Fibroblast of the conjunctiva (primary cell): ENCODE results near the gene PDIA6.
"Not testable (repeated sequence)": the region's sequence is repeated elsewhere in the genome, so short reads cannot be mapped to it uniquely, and the experiment has no call there.

ENCODE experiments used
- DNase-seq: peaks from one replicate; pipeline ENCODE4 v3.0.0-alpha.2; 2010; ENCODE audit warnings: low read depth

Gene PDIA6

DNA sequence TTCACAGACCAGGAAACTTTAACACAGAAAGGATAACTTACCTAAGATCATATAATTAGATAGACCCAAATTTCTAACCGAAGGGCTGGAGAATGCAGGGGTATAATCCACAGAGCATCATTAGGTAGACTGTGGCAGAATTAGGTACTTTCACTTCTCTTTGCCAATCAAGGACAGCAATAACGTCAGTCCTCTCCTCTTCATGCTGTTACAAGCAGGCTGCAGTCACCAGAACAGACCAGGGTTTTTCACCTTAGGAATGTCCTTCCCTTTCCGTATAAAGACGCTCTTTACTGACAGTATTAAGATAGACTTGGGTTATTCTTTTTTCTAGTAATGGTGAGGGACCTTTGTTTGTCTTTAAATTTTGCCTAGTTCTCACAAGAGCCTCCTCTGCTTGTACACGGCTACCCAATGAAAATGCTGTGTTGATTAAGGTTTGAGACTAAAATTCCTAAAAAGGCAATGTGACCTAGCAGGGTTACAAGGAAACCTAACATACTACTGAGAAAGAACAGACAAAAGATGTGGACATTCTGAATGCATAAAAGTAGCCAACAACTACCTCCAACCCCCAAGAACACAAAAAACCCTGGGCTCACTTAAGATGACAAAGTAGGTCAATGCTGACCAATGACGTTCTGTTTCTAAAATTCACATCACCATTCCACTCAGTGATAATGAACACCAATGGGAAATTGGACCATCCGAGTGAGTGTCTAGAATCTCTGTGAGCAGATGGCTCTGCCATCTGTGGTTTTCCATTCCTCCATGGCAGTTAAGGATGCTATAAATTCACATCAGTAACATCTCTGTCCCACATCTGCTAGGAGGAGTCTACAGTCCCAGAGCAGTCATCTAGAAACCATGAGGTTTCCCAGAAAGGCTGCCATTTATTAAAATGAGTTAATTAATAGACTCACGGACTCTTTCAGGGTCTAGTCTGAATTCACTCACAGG is 2.1 kb downstream of the PDIA6 start:
- DNase-seq, result no peak

DNA sequence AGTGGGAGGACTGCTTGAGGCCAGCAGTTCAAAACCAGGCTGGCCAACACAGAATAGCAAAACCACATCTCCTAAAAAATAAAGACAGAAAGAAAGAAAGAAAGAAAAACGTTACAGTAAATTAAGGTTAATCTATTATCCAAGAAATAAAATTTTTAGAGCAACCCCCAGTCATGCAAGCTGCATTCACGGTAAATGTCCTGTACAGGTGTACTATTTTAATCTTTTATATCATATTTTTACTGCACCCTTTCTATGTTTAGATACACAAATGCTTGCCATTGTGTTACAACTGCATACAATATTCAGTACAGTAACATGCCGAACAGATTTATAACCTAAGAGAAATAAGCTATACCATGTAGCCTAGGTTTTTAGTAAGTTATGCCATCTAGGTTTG is 6.0 kb downstream of the PDIA6 start:
- no peak for DNase-seq

DNA sequence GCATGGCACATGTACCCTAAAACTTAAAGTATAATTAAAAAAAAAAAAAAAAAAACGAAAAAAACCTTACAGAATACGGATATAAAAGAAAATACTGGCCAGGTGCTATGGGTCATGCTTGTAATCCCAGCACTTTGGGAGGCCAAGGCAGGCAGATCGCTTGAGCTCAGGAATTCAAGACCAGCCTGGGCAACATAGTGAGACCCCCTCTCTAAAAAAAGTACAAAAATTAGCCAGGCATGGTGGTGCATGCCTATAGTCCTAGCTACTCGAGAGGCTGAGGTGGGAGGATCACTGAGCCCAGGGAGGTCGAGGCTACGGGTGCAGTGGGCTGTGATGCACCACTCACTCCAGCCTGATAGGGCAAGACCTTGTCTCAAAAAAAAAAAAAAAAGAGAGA is 6.6 kb downstream of the PDIA6 start:
- DNase-seq, result not testable (repeated sequence)

GRCh38 chr2:10802657-10803056 is 9.9 kb downstream of the PDIA6 start:
- no peak for DNase-seq

DNA sequence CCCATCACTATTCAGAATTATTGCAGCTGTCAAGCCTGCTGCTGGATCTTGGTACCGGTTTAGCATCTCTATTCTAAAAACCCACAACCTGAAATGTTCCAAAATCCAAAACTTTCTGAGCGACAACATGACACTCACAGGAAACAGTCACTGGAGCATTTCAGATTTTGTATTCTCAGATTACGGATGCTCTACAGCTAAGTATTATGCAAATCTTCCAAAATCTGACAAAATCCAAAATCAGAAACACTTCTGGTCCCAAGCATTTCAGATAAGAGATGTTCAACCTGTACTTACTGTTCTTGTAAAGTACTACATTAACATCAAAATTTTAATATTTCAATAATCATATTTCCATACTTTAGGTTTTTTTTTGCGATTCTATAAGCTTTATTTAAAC is 12.4 kb downstream of the PDIA6 start:
- no peak for DNase-seq

DNA sequence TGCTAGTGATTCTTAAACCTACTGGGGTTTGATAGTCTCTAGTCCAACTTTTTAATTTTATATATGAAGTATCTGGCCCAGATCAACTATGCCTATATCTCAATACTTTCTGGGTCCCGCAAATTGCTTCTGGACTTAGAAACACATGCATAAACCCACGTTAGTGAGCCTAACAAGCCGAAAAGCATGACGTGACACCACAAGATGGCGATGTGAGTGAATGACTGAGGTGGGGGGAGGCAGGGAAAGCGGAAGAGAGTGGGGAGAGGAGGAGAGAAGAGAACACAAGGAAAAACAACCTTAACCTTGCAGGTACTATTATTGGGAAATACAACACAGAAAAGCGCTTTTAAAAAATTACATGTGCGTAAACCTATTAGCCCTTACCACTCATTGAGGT is 13.8 kb downstream of the PDIA6 start:
- DNase-seq, result no peak

DNA sequence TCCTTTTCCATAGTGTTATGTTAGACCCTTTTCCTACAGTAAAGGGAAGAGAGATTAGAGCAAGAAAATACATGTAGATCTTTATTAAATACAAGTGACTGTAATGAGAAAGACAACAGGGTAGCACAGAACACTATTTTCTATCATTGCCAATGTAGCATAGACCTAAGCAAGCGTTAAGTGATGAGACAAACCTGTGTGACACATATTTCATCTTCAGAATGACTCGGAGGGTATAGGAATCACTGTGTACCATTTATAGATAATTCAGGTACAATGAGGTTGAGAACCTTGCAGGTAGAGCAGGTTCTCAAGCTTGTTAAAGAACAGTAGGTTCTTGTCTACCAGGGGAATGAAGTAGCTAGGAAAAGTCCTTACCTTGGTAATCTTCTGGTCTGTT is 15.9 kb downstream of the PDIA6 start:
- no peak for DNase-seq

DNA sequence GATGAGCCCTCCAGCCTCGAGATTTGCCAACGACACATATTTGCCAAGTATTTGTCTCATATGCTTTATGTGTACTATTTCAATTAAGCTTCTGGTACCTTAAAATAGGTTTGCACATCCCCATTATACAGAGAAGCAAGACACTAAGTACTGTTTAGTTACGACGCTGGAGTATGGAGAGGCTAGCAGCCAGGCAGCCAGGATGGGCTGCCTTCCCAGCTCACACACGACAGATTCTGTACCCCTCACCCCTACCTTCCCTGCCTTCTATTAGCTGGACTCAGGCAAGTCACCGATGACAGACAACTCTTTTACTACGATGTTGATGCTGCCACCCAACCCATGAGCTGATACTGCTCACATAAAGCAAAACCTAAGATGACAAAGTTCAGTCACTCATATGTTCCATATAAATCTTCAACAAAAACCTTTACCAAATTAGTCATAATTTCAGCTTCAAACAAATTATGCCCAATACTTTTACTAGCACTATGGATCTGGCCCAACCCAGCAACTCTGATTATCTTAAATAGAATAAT is 17.0 kb downstream of the PDIA6 start:
- DNase-seq, result no peak

DNA sequence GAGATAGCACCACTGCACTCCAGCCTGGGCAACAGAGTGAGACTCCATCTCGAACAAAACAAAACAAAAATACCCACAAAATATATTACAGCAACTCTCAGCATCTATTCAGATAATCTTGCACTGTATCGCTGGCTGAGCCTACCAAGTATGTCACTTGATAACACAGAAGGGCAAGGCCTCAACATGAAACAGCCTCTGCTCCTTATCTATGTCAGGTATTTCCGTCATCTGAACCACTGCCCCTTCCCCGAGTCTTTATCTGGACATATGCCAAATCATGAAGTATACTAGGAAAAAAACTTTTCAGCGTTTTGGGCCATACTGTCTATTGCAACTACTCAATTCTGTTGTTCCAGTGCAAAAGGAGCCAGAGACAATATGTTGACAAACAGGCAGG is 17.7 kb downstream of the PDIA6 start:
- no peak for DNase-seq

GRCh38 chr2:10793816-10794215 is 18.8 kb downstream of the PDIA6 start:
- DNase-seq, result no peak

DNA sequence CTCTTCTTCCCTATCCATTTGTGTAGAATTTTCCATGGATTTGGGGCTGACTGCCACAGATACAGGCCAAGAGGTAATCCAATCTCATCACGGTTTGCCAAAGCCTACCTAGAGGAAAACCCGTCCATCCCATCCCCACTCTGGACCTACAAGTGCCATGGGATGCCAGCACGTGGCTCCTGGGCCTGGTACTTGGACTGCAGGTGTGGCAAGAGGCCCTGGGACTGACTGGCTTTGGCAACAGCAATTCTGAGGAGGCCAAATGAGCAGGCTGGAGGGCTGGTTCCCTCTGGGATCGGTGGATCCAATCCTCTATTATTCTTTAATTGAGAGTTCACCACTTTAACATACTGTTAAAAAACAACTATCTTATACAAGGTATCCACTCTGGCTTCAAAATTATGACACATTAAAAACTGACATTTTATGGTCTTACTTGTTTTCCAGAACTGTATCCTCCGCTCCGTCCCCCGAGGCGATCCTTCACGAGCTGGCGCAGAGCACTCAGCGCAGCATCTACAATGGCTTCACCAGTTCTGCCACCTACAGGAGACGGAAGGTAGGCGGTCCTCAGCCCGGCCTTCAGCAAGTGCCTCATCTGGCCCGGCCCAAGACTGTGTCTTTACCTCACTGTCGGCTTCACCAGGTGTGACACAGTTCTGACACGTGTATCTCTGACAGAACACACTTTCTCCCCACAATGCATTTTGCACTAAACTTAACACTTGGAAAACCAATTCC is 19.8 kb downstream of the PDIA6 start:
- DNase-seq, result no peak

- no peak for DNase-seq
Observed at GRCh38 chr2:10792001-10792634, 20.5 kb downstream of the PDIA6 start.

GRCh38 chr2:10790228-10790973 is 22.2 kb downstream of the PDIA6 start:
- DNase-seq, result no peak

DNA sequence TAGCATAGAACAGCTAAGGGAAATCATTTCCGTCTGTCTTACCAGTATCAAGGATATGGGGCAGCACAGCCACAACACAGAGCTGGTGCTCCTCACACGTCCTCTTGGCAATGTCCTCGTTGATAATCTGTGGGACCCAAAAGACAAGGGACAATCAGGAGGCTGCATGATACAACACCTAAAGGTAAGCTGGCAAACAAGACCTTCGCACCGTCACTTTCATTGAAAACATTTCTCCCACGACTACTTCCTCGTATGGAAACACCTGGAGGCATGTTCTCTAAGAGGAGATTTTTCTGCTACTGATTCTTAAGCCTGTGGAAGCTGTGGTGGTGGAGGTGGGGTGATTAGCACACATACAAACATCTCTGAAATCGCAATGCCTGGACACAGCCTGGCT is 23.7 kb downstream of the PDIA6 start:
- DNase-seq, result no peak

- no peak for DNase-seq
Observed at GRCh38 chr2:10787176-10787968, 25.2 kb downstream of the PDIA6 start.

DNA sequence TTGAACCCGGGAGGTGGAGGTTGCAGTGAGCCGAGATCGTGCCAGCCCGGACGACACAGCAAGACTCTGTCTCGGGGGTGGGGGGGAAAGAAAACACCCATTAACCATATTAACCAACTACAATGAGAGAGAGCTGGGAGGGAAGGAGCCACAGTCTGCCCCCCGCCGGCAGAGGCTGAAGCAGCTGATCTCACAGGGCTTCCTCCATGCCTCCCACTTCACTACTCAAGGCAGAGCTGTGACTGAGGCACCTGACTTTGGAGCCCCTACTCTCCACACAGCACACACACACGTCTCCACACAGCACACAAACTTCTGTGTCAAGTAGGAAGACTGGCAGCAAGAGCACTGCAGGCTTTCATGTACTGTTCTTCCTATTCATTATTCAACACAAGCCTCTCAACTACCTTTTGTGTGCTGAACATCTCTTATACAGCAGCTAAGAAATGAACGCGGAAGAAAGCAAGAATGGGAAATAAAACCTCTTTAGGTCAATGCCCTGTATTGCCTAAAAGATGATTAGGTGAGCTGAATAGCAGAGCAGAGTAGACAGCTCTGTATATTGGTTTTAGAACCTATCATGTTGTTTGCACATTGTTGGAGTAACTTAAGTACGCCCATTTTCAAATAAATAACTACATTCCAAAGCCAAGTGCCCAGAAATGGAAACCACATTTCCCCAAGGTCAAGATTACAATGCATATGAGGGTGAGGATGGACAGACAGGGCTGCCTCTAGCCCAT is 26.2 kb downstream of the PDIA6 start:
- DNase-seq, result no peak

GRCh38 chr2:10785260-10785659 is 27.3 kb downstream of the PDIA6 start:
- DNase-seq, result no peak

DNA sequence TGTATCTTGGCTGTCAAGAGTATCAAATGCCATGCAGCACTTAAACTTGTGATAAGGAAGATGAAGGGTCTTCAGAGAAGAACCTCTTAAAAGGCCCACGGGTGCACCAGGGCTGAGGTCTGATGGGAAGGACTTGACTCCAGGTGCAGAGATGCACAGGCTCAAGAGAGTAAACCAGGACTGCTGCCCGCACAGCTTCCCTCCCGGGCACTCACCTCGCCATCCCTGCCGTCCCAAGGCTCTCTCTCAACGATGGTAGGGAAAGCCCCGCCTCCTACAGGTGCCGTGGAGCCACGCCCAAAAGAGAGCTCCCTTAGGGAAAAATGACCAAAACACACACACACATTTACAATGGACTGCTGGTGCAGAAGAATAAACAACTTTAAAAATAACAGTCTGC is 27.9 kb downstream of the PDIA6 start:
- no peak for DNase-seq

GRCh38 chr2:10783421-10783820 is 29.2 kb downstream of the PDIA6 start:
- no peak for DNase-seq

- DNase-seq, result no peak
Observed at GRCh38 chr2:10781746-10782145, 30.8 kb downstream of the PDIA6 start.
